A204.1 (cell line): ENCODE data around the gene DNAJB8.

ENCODE experiments used
- FAIRE-seq: peaks from 2 replicates; lab custom pipeline; 2012; peaks lifted over from hg19 to GRCh38; lab: Jason Lieb, UNC

The DNAJB8 gene

GRCh38 chr3:128493570-128494366 is 27.1 kb upstream of the DNAJB8 start:
- FAIRE-seq = no peak

- no peak for FAIRE-seq
Observed at GRCh38 chr3:128492671-128493569, 26.2 kb upstream of the DNAJB8 start, which contains the start of gene GATA2. Gene GATA2, minus strand, starts transcription at chr3:128493201. Its CDS starts 6,170 bp downstream, at chr3:128487031.

- FAIRE-seq = no peak
Observed at GRCh38 chr3:128491941-128492670, 25.4 kb upstream of the DNAJB8 start.

GRCh38 chr3:128491691-128491940 is 24.9 kb upstream of the DNAJB8 start:
- no peak for FAIRE-seq

- FAIRE-seq = no peak
Observed at GRCh38 chr3:128490915-128491690, 24.4 kb upstream of the DNAJB8 start.

GRCh38 chr3:128490650-128490914 is 23.9 kb upstream of the DNAJB8 start:
- no peak for FAIRE-seq

GRCh38 chr3:128489927-128490649 is 23.4 kb upstream of the DNAJB8 start:
- no peak for FAIRE-seq

GRCh38 chr3:128489674-128489926 is 22.9 kb upstream of the DNAJB8 start:
- FAIRE-seq = no peak

GRCh38 chr3:128488991-128489673 is 22.4 kb upstream of the DNAJB8 start:
- FAIRE-seq = no peak

- no peak for FAIRE-seq
Observed at GRCh38 chr3:128488636-128488990, 21.9 kb upstream of the DNAJB8 start.

GRCh38 chr3:128487813-128488635 is 21.3 kb upstream of the DNAJB8 start:
- no peak for FAIRE-seq

- FAIRE-seq = no peak
Observed at GRCh38 chr3:128487538-128487812, 20.8 kb upstream of the DNAJB8 start.

GRCh38 chr3:128486681-128487537 is 20.2 kb upstream of the DNAJB8 start:
- no peak for FAIRE-seq

GRCh38 chr3:128486205-128486628 is 19.5 kb upstream of the DNAJB8 start:
- no peak for FAIRE-seq

- FAIRE-seq = no peak
Observed at GRCh38 chr3:128485282-128486204, 18.9 kb upstream of the DNAJB8 start.

GRCh38 chr3:128484404-128485281 is 18.0 kb upstream of the DNAJB8 start:
- FAIRE-seq = no peak

- no peak for FAIRE-seq
Observed at GRCh38 chr3:128483657-128484403, 17.1 kb upstream of the DNAJB8 start.
